HEK293T (cell line): ENCODE measurements around the gene LIX1.

ENCODE experiments used
- CTCF ChIA-PET: fragments of 350-600 bp; formaldehyde crosslinking; extraction: SDS; loops from one replicate; lab custom pipeline; 2021; ENCODE audit warnings: antibody characterized with exemption, inconsistent platforms; lab: Yijun Ruan, JAX
- POLR2A ChIA-PET: fragments of 350-600 bp; formaldehyde crosslinking; extraction: SDS; loops from one replicate; lab custom pipeline; 2020; ENCODE audit warnings: antibody characterized with exemption, inconsistent platforms; lab: Yijun Ruan, JAX
- DNase-seq: peaks from one replicate; pipeline ENCODE4 v3.0.0; 2012; ENCODE audit warnings: mixed read lengths; ENCODE audit errors: extremely low spot score
- ARNT ChIP-seq: fragments of 450-650 bp; IDR thresholded peaks from 2 replicates; pipeline ENCODE4 v1.6.1; 2017; ENCODE audit warnings: mild to moderate bottlenecking
- BHLHE40 ChIP-seq: fragments of 450-650 bp; IDR thresholded peaks from 2 replicates; pipeline ENCODE4 v1.6.1; 2016; ENCODE audit warnings: mild to moderate bottlenecking, moderate library complexity, borderline replicate concordance
- CTBP1 ChIP-seq: fragments of 450-650 bp; IDR thresholded peaks from 2 replicates; pipeline ENCODE4 v1.6.1; 2016; ENCODE audit warnings: borderline replicate concordance
- ELF4 ChIP-seq: fragments of 450-650 bp; IDR thresholded peaks from 2 replicates; pipeline ENCODE4 v1.6.1; 2017; ENCODE audit warnings: antibody characterized with exemption
- FOXA1 ChIP-seq: fragments of 450-650 bp; IDR thresholded peaks from 2 replicates; pipeline ENCODE4 v1.6.1; 2016; ENCODE audit warnings: mild to moderate bottlenecking
- FOXK2 ChIP-seq: fragments of 450-650 bp; IDR thresholded peaks from 2 replicates; pipeline ENCODE4 v1.6.1; 2016; ENCODE audit warnings: mild to moderate bottlenecking
- FOXM1 ChIP-seq: fragments of 450-650 bp; IDR thresholded peaks from 2 replicates; pipeline ENCODE4 v1.6.1; 2017; ENCODE audit warnings: mild to moderate bottlenecking, borderline replicate concordance
- HDGF ChIP-seq: fragments of 450-650 bp; IDR thresholded peaks from 2 replicates; pipeline ENCODE4 v1.6.1; 2017; ENCODE audit warnings: antibody characterized with exemption, borderline replicate concordance
- L3MBTL2 ChIP-seq: fragments of 450-650 bp; conservative IDR thresholded peaks from 2 replicates; pipeline ENCODE4 v1.6.1; 2016; ENCODE audit warnings: mild to moderate bottlenecking
- LEF1 ChIP-seq: fragments of 450-650 bp; IDR thresholded peaks from 2 replicates; pipeline ENCODE4 v1.6.1; 2017; ENCODE audit warnings: mild to moderate bottlenecking, borderline replicate concordance
- NFRKB ChIP-seq: fragments of 450-650 bp; IDR thresholded peaks from 2 replicates; pipeline ENCODE4 v1.6.1; 2016; ENCODE audit warnings: mild to moderate bottlenecking, moderate library complexity
- SP1 ChIP-seq: fragments of 450-650 bp; IDR thresholded peaks from 2 replicates; pipeline ENCODE4 v1.6.1; 2017
- SUZ12 ChIP-seq: fragments of 450-650 bp; IDR thresholded peaks from 2 replicates; pipeline ENCODE4 v1.6.1; 2016; ENCODE audit warnings: mild to moderate bottlenecking
- TARDBP ChIP-seq: fragments of 450-650 bp; IDR thresholded peaks from 2 replicates; pipeline ENCODE4 v1.6.1; 2016
- ZNF384 ChIP-seq: fragments of 450-650 bp; IDR thresholded peaks from 2 replicates; pipeline ENCODE4 v1.6.1; 2016
- TF ChIP-seq, protein P1 (sequence below): fragments of 450-650 bp; IDR thresholded peaks from 2 replicates; pipeline ENCODE4 v1.6.1; 2016

Gene LIX1

DNA sequence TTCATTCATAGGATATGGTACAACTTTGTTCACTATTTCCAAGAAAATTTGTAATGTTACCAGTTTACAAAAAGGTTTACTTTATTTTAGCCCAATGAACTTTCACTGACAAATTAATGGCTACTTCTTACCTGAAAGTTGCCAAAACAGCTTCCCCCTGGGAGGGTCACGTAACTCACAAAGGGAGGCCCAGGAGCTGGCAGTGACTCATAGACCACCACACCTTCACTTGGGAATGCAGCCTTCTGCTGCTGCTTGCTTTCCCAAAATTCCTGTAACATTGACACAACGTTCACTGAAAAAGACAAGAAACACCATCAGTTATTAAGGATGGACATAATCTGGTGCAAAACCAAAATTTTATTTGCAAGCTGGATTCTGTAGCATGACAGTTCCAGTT is 18.1 kb downstream of the LIX1 start:
- ChIA-PET POLR2A (no interaction called here), CTCF (interaction anchor here (0.6 kb wide), 1 partner anchor 372 kb away, joined by 5 read pairs; no protein-coding TSS in a partner anchor)
- DNase-seq: no peak
- TF ChIP-seq ARNT: no peak
- no peak for TF ChIP-seq ELF4
- TF ChIP-seq, protein P1, sequence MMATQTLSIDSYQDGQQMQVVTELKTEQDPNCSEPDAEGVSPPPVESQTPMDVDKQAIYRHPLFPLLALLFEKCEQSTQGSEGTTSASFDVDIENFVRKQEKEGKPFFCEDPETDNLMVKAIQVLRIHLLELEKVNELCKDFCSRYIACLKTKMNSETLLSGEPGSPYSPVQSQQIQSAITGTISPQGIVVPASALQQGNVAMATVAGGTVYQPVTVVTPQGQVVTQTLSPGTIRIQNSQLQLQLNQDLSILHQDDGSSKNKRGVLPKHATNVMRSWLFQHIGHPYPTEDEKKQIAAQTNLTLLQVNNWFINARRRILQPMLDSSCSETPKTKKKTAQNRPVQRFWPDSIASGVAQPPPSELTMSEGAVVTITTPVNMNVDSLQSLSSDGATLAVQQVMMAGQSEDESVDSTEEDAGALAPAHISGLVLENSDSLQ: no peak
- no peak for TF ChIP-seq HDGF
- TF ChIP-seq FOXK2: no peak
- TF ChIP-seq CTBP1: no peak
- TF ChIP-seq FOXA1: no peak
- no peak for TF ChIP-seq TARDBP
- TF ChIP-seq SP1: no peak
- TF ChIP-seq ZNF384: no peak
- no peak for TF ChIP-seq FOXM1
- no peak for TF ChIP-seq SUZ12
- TF ChIP-seq BHLHE40: no peak
- TF ChIP-seq LEF1: no peak
- TF ChIP-seq NFRKB: no peak
- TF ChIP-seq L3MBTL2: no peak

DNA sequence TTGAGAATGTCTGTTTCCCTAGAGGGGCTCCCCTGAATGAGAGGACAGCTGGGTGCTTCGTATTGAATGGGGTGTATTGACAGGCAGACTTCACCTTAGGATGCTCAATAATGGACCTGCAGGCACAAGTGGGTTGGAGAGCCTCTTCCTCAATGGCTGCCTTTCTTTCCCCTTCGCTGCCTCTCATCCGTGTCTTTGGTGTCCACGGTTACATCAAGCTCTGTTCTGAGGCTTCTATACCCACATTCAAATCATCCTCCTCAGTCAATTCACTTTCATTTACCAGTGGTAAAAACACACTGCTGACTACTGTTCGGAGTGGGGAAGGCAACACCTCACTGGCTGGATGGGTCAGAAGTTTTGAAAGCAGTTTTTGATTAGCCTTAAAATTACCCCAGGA is 20.6 kb downstream of the LIX1 start:
- no peak for DNase-seq
- TF ChIP-seq, protein P1: no peak
- no peak for TF ChIP-seq L3MBTL2
- TF ChIP-seq FOXA1: no peak
- TF ChIP-seq ARNT: no peak
- no peak for TF ChIP-seq ELF4
- TF ChIP-seq ZNF384: no peak
- no peak for TF ChIP-seq NFRKB
- TF ChIP-seq FOXM1: no peak
- no peak for TF ChIP-seq SP1
- no peak for TF ChIP-seq HDGF
- ChIA-PET POLR2A (no interaction called here), CTCF (no interaction called here)

DNA sequence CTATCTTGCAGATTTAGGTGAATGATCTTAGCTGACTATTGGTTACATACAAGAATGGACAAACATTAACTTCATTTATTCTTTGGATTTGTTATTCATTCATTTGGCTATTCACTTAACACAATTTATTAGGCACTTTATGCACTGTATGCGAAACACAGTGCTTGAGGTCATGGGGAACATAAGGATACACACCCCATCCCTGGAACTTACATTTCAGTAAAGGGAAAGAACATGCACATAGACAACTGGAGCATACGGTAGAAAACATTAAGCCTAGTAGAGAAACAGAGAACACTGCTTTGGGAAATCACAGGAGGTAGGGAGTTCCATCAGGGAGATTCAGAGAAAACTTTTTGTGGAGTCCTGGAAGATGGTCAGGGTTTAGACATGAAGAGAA is 22.2 kb downstream of the LIX1 start:
- no peak for DNase-seq
- CTCF ChIA-PET: no interaction called here
- TF ChIP-seq SUZ12 (no peak), NFRKB (no peak)
- TF ChIP-seq, protein P1: no peak
- POLR2A ChIA-PET: no interaction called here

DNA sequence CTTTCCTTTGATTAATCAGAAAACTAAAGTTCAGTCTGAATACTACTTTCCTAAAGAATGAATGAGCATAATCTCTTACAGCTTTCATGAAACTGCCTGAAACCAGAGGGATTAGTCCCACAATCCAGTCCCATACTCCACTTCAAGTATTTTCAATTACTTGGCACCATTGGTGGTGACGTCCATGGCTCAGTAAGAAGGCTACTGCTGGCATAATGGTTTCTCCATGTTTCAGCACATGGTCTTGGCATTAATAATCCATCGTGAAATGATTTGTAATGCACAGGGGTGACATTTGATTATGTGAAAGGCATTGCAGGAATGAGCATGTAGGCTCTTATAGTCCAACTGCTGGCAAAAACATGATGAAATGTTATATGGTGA is 23.4 kb downstream of the LIX1 start:
- CTCF ChIA-PET: interaction anchor here (0.9 kb wide), 1 partner anchor 15 kb away, joined by 6 read pairs; no protein-coding TSS in a partner anchor
- POLR2A ChIA-PET: no interaction called here
- TF ChIP-seq FOXA1 (no peak), FOXK2 (no peak), NFRKB (no peak), HDGF (no peak), ARNT (no peak), ZNF384 (no peak), CTBP1 (no peak), LEF1 (no peak), SUZ12 (no peak), SP1 (no peak), L3MBTL2 (no peak), BHLHE40 (no peak)
- TF ChIP-seq, protein P1: no peak
- no peak for DNase-seq

DNA sequence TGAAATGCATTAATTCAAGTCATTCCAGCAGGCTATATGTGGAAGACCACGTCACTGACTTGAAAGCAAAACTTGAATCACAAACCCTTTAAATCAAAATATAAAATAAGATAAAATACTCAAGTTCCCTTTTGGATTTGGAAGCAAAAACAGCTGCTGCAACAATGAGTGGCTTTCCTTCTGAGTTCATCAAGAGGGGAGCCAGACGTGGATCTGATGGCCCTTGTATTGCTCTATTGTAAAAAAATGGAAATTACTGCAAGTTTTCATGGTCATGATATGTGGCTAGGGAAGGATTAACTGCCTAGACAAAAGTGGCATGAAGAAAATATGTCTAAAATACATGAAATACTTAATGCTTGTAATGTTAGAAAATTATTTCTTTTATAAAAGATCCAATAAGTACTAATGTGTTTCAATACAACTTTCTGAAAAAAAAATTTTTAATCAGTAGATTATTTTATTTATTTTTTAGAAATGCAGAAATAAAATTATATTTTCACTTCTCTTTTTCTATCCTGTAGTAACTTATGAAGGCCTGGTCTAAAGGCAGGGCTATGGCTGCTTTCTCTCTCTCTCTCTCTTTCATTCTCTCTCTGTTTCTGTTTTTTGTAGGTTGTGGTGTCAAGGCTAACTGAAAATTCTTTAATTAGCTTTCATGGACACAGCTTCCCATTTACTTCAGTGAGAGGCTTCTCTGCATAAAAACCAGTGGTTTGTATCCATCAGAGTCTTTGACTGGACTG is 24.0 kb downstream of the LIX1 start:
- ChIA-PET CTCF (interaction anchor here (0.7 to 0.9 kb wide), 2 partner anchors 15 to 42 kb away, joined by 3 to 6 read pairs; no protein-coding TSS in a partner anchor), POLR2A (no interaction called here)
- no peak for DNase-seq
- no peak for TF ChIP-seq FOXA1
- no peak for TF ChIP-seq SP1
- TF ChIP-seq ZNF384: no peak
- TF ChIP-seq SUZ12: no peak
- TF ChIP-seq ELF4: no peak
- no peak for TF ChIP-seq L3MBTL2
- no peak for TF ChIP-seq FOXK2
- no peak for TF ChIP-seq TARDBP
- TF ChIP-seq ARNT: no peak
- TF ChIP-seq CTBP1: no peak
- no peak for TF ChIP-seq FOXM1
- TF ChIP-seq NFRKB: no peak
- no peak for TF ChIP-seq LEF1
- no peak for TF ChIP-seq BHLHE40
- no peak for TF ChIP-seq HDGF
- TF ChIP-seq, protein P1: no peak
